Measurements from ENCODE around the gene STAC2. TPM values are rescaled to one million over a fixed set of nuclear protein-coding genes. Genes with fewer than 3 reads are reported as not detected.

The STAC2 gene
- total and polyA plus RNA-seq, 9 of the 15 experiments (the other 6 are each of a cell fraction or from before 2014, with no cell fraction given), result not detected

- TF ChIP-seq, protein P1, sequence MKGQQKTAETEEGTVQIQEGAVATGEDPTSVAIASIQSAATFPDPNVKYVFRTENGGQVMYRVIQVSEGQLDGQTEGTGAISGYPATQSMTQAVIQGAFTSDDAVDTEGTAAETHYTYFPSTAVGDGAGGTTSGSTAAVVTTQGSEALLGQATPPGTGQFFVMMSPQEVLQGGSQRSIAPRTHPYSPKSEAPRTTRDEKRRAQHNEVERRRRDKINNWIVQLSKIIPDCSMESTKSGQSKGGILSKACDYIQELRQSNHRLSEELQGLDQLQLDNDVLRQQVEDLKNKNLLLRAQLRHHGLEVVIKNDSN (CRISPR knock-in tag; IDR thresholded peaks at IDR 0.05), result no peak
- TF ChIP-seq ZNF232 (CRISPR knock-in tag; IDR thresholded peaks at IDR 0.05) (no peak), JUND (IDR thresholded peaks at IDR 0.05; ENCODE audit: borderline replicate concordance, low read depth, low read length) (peak; percentile 37; the same call in 1 of the 2 replicates), JUND (tag; IDR thresholded peaks at IDR 0.05; ENCODE audit: borderline replicate concordance, low read depth, low read length) (no peak), STAG1 (CRISPR knock-in tag; IDR thresholded peaks at IDR 0.05; ENCODE audit: borderline replicate concordance) (peak; percentile 17; the same call in 1 of the 2 replicates), THRB (CRISPR knock-in tag; conservative IDR thresholded peaks at IDR 0.05) (no peak), FOS (IDR thresholded peaks at IDR 0.05; ENCODE audit: extremely low read depth, insufficient read length) (no peak), SMC3 (conservative IDR thresholded peaks at IDR 0.05; ENCODE audit: insufficient read depth, low read depth, low read length) (peak; percentile 90), MAFF (IDR thresholded peaks at IDR 0.05; ENCODE audit: low read length) (no peak), TGIF2 (CRISPR knock-in tag; IDR thresholded peaks at IDR 0.05) (no peak), ARNT (IDR thresholded peaks at IDR 0.05) (peak in 1 of 2 experiments; percentile 60; a peak in 1 of 4 replicates), ATF7 (IDR thresholded peaks at IDR 0.05) (peak; percentile 41; the same call in 1 of the 2 replicates), ZBTB12 (CRISPR knock-in tag; IDR thresholded peaks at IDR 0.05) (no peak), ZNF41 (CRISPR knock-in tag; conservative IDR thresholded peaks at IDR 0.05) (no peak), LEF1 (IDR thresholded peaks at IDR 0.05) (no peak)
- TF ChIP-seq, protein P2, sequence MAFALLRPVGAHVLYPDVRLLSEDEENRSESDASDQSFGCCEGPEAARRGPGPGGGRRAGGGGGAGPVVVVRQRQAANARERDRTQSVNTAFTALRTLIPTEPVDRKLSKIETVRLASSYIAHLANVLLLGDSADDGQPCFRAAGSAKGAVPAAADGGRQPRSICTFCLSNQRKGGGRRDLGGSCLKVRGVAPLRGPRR (CRISPR knock-in tag; IDR thresholded peaks at IDR 0.05), result no peak
- TF ChIP-seq, protein P3, sequence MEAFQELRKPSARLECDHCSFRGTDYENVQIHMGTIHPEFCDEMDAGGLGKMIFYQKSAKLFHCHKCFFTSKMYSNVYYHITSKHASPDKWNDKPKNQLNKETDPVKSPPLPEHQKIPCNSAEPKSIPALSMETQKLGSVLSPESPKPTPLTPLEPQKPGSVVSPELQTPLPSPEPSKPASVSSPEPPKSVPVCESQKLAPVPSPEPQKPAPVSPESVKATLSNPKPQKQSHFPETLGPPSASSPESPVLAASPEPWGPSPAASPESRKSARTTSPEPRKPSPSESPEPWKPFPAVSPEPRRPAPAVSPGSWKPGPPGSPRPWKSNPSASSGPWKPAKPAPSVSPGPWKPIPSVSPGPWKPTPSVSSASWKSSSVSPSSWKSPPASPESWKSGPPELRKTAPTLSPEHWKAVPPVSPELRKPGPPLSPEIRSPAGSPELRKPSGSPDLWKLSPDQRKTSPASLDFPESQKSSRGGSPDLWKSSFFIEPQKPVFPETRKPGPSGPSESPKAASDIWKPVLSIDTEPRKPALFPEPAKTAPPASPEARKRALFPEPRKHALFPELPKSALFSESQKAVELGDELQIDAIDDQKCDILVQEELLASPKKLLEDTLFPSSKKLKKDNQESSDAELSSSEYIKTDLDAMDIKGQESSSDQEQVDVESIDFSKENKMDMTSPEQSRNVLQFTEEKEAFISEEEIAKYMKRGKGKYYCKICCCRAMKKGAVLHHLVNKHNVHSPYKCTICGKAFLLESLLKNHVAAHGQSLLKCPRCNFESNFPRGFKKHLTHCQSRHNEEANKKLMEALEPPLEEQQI (IDR thresholded peaks at IDR 0.05), result no peak
These were observed 19.1 kb upstream of the STAC2 start (continued) for GRCh38 chr17:39244600-39245570.

Measured in K562 (cell line).